HG02610 (cell line): ENCODE measurements around the gene ATXN1.
"Not testable (repeated sequence)": the region's sequence is repeated elsewhere in the genome, so short reads cannot be mapped to it uniquely, and the experiment has no call there.

Experiments used
- ATAC-seq: cut with Tn5 transposase; IDR thresholded peaks from one replicate; pipeline ENCODE4 v1.9.1; 2021; ENCODE audit warnings: mild to moderate bottlenecking, moderate library complexity; ENCODE audit not compliant: unreplicated experiment

The ATXN1 gene

DNA sequence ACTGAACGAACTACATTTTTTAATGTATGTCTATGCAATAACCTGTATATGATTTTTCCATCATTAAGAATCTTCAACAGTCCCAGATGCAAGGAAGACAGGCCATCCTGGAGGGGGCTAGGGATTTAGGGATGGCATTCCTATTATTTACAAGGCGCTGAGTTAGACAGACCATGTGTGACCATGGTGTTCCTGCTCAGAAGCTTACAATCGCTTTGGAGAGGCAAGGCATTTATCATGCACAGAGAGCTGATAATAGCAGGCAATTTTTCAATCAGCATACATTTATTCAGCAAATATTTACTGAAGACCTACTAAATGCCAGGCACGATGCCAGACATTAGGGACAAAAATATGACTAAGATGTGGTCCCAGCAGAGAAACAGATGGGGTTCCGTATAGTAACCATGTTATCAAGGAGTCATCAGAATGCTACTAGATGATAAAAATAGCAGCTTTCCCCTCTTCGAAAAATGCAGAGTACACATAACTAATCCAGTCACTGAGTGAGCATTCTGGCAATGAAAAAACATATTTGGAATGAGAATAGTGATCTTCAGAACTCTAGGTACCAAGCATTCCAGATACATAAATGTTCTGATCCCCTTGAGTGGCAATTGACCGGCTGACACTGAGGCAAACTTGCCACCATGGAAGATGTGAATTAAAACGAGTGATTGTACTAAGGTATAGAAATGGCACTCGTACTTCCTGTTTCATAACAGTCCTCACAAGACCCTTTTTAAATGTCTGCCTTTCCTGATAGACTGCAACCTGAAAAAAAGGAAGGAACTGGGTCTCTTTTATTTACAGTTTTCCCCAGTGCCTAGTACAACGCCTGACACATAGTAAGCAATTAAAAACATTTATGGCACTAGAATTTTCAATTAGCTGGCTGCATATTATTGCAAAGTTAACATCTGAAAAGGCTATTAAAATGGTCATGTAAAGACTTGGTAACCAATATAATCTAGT is 135.7 kb downstream of the ATXN1 start:
- ATAC-seq = no peak

DNA sequence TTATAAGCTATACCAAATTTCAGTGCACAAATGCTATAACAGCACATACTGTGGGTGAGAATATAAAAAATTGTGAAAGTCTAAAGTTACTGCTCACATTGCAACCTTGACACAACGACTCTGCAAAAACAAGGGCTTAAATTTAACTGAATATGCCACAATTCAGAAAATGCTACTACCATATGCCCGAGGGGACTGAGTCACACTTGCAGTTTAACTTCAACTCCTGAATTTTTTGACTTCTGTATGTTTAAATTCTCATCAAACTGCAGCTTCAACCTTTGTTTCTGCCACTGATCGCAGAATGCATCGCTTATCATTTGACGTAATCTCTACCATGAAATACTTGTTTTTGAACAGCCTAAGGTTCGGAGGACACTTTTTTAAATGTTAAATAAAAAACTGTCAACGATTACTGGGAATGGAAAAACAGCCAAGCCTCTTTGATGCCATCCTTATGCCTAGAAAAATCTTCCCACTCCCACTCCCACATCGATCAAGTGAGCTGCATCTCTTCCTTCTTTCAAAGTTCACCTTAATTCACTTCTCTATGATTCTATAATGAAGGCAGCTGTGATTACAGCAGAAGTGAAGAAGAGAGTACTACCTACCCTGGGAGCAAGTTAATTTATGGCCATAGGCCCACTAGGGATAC is 136.5 kb downstream of the ATXN1 start:
- ATAC-seq = no peak

DNA sequence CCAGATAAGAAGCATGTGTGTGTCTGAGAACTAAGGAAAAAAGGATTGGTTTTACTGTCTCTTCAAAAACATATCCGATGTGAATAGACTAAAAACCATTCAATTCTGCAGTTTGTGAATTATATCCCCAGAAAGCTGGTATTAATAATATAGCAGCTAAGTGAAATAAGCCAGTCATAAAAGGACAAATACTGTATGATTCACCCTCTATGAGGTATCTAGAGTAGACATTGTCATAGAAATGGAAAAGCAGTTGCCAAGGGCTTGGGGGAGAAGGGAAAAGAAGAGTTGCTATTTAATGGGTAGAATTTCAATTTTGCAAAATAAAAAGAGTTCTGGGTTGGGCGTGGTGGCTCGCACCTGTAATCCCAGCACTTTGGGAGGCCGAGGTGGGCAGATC is 137.5 kb downstream of the ATXN1 start:
- no peak for ATAC-seq

DNA sequence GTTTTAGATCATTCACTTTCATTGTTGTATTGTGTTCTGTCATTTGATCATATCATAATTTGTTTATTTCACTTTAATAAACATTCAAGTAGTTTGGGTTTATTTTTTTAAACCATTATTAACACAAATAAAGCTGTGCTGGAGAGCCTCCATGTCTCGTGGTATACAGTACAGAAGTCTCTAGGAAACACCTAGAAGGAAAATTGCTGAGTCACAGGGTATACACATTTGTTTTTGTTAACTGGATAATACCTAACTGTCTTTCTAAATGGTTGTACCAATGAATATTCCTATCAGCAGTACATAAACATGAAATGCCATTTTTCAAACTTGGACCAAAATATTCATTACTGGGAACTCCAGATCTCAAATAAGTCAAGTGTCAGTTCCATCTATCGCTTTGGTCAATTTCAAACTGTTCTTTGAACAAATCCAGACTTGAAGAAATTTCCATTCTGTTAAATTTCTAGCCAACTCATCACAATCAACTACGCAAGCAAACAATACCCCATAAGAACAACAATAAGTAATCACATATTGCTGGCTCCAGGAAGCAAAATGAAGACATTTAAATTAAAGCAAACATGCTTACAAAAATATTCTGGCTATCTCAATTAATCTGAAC is 138.1 kb downstream of the ATXN1 start:
- ATAC-seq = no peak

DNA sequence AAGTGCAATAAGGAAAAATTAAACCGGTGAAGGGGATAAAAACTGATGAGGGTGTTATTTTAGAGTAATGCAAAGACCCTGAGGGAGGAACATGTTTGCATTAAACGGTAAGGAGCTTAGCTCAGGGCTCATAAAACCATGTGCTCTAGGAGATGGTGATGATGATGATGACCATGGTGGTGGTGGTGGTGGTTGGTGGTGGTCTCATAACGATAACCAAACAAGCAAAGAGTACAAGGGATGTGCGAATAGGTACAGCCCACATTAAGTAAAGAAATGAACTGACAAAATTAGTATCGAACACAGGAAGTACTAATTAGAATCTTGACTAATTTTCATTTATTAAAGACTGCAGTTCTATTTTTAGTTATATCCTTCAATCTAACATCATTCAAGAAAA is 139.1 kb downstream of the ATXN1 start:
- no peak for ATAC-seq

DNA sequence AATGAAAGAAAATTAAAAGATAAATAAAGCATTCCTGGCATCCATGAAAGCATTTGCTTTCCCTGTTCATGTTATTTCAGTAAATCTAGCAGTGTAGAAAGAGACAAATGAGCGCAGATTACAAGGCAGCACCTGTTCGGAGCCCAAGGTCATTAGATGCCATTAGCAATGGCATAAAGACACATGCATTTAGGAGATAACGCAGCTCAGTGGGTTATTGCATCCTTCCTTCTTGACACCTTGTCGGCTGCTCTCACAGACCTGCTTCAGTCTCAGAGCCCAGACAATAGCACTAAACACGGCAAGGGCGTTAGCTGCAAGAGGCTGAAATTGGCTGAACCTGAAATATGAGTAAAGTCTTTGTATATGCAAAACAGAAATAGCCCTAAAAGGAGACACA is 140.3 kb downstream of the ATXN1 start:
- ATAC-seq = no peak

DNA sequence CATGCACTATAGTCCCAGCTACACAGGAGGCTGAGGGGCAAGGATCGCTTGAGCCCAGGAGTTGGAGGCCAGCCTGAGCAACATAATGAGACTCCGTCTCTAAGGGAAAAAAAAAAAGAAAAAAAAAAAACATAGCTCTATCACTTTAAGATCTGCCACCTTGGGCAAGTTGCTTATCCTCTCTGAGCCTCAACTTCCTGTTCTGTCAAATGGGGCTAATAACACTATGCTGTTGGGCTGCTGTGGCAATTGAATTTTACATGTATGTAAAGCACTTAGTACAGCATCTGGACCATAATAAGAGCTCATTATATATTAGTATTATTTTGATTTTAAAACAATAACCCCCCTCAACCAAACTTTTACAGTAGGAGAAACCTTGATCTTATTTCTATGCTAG is 141.5 kb downstream of the ATXN1 start:
- ATAC-seq = no peak

DNA sequence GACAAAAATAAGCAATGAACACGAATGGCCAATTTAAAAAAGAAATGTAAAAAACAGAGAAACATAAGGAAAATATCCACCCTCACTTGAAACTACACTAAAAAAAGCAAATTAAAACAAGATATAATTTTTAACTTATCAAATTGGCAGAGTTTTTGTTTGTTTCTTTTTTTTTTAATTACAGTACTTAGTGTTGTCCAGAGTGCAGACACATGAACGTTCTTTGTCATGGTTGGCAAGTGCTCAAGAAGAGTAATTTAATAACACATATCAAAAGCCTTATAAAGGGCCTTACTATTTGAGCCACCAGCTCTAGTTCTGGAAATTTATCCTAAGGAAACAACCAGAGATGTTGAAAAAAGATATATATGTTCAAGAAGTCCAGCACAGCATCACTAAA is 142.3 kb downstream of the ATXN1 start:
- ATAC-seq = no peak

DNA sequence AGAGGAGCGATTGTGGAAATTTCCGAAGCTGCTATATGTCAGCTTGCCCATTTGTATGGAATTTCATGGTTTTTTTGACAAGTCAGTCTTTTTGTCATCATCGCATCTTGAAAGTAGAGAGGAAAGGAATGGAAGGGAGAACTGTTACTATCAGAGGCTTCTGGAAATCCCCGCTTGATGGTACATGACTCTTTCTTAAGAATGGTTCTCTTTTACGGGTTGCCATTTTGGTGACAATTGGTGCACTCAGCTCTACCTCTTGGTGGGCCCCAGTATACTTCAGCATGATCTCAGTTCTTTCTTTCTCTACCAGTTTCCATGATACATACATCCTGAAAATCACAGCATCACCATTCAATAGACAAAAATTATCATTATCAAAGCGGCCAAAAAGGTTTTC is 146.0 kb downstream of the ATXN1 start:
- not testable (repeated sequence) for ATAC-seq

DNA sequence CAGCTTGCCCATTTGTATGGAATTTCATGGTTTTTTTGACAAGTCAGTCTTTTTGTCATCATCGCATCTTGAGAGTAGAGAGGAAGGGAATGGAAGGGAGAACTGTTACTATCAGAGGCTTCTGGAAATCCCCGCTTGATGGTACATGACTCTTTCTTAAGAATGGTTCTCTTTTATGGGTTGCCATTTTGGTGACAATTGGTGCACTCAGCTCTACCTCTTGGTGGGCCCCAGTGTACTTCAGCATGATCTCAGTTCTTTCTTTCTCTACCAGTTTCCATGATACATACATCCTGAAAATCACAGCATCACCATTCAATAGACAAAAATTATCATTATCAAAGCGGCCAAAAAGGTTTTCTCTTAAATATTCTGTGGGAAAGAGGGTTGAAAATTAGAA is 147.1 kb downstream of the ATXN1 start:
- not testable (repeated sequence) for ATAC-seq

DNA sequence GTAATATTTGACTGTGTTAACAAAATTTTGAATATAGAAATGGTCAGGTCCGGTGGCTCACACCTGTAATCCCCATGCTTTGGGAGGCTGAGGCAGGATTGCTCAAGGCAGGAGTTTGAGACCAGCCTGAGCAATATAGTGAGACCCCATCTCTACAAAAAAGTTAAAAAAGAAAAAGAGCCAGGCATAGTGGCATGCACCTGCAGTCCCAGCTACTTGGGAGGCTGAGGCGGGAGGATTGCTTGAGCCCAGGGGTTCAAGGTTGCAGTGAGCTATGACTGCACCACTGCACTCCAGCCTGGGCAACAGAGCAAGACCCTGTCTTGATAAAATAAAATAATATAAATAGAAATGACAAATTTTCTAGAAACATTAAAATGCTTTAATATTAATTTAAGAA is 147.8 kb downstream of the ATXN1 start:
- ATAC-seq = not testable (repeated sequence)

DNA sequence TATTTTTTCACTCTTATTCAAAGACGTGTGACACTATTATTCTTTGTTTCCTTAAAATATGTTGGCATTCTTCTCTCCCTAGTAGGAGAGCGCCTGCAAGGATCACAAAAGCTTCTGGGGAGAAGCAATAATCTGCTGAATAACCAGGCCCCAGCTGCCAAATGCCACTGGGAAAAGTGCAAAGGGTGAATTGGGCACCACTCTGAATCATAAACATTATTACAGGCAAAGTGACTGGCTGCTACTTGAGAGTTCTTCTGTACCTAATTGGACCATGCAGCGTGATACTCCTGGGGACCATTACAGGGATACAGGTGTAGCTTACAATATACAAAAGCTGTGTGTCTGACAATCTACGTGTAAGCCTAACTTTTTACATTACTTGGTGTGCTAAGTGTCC is 152.8 kb downstream of the ATXN1 start:
- ATAC-seq = no peak

DNA sequence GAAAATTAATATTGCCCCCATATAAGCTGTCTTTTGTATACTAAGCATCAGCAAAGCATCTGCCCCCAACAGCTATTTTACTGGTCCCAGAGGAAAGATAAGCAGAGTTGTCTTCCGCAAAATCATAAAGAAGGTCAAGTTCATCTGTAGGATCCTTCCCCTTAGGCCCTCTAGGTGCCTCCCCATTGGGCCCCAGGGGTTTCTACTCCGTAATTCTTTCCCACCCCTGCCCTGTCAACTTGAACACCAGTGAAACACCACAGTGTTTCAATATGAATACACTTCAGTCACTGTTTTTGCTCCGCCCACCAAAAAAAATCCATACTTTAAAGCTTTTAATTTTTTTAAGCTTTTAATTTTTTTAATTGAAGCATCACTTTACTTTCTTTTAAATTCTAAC is 159.2 kb downstream of the ATXN1 start:
- peak; percentile 97 for ATAC-seq

DNA sequence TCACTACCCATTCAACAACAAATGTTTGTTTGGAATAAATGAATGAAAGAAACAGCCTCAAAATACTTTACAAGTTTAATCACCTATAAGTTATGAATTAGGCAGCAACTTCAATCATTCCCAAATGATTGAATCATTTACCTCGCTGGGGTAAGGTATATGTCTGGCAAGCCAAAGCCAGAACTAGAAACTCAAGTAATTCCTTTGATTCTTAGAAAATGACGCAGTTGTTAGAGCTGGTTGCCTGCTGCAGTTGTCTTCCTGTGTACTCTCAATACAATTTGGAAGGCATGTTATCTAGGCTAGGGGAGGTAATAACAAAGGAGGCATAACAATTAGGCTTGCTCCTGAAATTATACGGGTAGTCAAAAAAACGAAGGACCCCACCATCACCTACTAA is 160.6 kb downstream of the ATXN1 start:
- no peak for ATAC-seq

DNA sequence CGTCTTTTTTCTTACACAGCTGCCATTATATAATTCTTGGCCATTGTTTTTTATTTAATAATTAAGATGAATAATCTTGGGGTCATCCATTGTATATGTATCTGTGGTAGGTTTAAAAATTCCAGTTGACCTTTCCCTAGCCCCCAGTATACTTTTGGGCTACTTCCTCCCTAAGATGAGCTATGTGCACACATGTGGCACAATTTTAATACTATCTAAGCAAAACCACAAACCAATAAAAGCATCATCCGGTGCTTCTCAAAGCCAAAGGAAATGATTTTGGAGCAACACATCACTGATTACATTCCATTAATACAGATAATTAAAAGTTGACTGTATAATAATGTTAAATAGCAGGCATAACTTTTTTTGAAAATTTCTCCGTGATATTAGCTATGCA is 161.2 kb downstream of the ATXN1 start:
- ATAC-seq = no peak

DNA sequence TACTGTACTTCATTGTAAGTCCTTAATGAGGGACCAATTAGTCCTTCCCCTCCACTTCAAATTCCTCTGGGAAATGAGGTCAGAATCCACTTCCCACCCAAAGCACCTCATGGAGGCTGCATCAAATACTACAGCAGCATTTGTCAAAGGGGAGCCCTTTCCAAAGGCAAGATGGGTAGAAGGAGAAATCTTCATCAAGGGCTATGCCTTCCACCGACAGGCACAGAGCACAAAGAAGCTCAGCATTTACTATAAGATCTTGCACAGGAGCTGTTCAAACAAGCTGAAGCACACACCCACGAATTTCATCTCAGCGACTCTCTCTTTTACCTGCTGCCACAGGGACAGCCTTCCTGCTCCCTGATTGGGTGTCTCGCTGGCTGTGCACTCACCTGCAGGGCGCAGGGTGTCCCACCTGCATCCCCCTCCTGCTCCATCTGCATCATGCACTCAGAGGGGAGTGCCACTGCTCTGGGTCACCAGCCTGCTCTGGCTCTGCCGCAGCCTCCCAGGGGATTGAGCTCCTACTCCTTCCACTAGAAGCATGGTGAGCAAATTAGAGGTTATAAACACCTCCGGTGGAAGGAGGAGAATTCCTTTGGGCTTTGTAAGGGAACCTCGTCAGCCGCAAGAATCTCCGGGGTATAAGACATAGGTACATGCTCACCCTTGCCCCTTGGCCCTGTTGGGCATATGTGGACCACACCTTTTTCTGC is 164.5 kb downstream of the ATXN1 start:
- ATAC-seq = no peak

DNA sequence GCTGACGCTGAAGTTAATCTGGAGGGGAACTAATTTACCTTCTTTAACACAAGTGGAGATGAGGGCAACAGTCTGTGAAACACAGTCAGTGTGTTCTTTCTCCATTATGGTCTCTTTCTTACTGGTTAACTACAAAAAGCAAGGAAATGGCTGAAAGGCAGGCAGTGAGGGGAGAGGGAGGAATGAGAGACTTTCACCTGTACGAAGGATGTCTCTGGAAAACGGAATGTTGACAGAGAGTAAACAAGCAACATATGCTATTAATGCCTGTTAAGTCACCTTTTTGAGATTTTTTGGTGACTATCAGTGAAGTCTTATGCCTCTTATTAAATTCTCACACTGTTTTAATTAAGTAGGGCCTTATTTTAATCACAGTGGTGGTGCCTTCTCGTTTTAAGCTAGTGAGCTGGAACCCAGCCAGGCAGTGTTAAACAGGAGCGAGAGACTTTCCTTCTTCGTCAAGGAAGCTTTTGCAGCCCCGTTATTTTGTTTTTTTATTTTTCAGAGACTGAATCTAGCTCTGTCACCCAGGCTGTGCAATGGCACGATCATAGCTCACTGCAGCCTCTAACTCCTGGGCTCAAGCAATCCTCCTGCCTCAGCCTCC is 165.6 kb downstream of the ATXN1 start:
- no peak for ATAC-seq

DNA sequence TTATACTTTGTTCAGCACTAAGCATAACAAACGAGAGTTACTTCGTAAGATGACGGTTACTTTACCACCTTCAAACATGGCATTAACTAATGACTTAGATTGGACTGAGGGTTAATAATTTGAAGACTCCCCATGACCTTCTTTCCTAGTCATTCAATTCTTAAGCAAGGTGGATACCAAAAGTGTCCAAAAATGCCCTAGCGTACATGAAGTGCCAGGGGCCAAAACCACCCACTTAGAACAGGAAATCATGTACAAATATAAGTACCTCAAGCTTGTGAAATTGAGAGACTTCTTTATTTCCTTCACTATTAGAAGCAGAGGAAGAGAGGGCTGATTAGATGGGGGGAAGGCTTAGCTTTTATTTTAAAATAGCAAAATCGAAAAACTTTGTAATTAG is 166.4 kb downstream of the ATXN1 start:
- no peak for ATAC-seq

DNA sequence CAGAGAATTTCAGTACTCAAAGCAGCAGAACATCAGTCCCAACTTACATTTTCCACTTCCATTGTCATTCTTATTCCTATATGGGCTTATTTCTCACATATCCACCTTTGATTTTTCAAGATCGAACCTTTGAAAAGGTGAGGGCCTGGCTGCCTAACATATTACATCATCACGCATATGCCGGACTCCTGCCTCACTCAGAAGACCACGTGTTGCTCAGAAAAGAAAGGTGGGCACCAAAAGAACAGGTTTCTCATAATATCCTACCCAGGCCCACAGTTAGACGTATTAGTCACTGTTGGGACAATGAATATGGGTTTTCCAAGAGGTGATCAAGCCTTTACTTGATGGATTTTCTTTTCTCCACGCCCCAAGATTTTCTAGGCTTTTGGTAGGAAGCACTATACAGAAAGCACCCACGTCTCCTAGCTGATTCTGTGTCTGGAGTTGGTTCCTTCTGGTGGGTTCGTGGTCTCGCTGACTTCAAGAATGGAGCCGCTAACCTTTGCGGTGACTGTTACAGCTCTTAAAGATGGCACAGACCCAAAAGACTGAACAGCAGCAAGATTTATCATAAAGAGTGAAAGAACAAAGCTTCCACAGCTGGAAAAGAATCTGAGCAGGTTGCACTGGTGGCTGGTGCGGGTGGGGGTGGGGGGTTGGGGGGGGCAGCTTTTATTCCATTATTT is 168.9 kb downstream of the ATXN1 start:
- peak; percentile 8 for ATAC-seq
